Heart left ventricle (tissue), 13 donors: ENCODE measurements around the gene SLFNL1.

Experiments used
- POLR2A ChIP-seq, 2 donors: fragments of 450-650 bp; IDR thresholded peaks; one replicate each; pipeline ENCODE4 v1.6.1; 2017; ENCODE audit warnings: antibody characterized with exemption in 2 of 2, mild to moderate bottlenecking in 2 of 2, moderate library complexity in 2 of 2
- TF ChIP-seq, protein P1 (sequence below), 12 donors: fragments of 200-600 bp; sonication (generic) in 4 of 12; IDR thresholded peaks; one replicate each; pipeline versions ENCODE4 v1.5.0 to v1.8.0; 2018 to 2022; ENCODE audit warnings: antibody characterized with exemption in 12 of 12, mild to moderate bottlenecking in 5 of 12
- donor health status: ischemic (EF 13 %, LVEDD 7.1; RV severe dilation, severe dysfunction).
- donor health status: DM: no; HTN: yes; CAD: no.
- donor health status: DM: no; HTN: no; CAD: no.
- donor health status: ischemic (EF 25% LVEDD 6.9; RV normal size, moderate dysfunction).
- donor health status: ischemic (EF 25% LVEDD 5.7; RV mildly dilated, moderate dysfunction).
- donor health status: ischemic (EF 35%, LVEDD 5.7; RV mildly dilated, moderate dysfunction).
- donor health status: nonischemic (EF 11% LVEDD 7.7; RV severe dilation, severe dysfunction).
- donor health status: DM: yes; HTN: yes; CAD: no.
- donor health status: PGD.
- donor health status: ischemic (EF 29% LVEDD 5.4; RV normal size, mild dysfunction).
- donor health status: nonischemic (EF 23%, LVEDD 6.1; RV moderate dilation, normal function).

DNA sequence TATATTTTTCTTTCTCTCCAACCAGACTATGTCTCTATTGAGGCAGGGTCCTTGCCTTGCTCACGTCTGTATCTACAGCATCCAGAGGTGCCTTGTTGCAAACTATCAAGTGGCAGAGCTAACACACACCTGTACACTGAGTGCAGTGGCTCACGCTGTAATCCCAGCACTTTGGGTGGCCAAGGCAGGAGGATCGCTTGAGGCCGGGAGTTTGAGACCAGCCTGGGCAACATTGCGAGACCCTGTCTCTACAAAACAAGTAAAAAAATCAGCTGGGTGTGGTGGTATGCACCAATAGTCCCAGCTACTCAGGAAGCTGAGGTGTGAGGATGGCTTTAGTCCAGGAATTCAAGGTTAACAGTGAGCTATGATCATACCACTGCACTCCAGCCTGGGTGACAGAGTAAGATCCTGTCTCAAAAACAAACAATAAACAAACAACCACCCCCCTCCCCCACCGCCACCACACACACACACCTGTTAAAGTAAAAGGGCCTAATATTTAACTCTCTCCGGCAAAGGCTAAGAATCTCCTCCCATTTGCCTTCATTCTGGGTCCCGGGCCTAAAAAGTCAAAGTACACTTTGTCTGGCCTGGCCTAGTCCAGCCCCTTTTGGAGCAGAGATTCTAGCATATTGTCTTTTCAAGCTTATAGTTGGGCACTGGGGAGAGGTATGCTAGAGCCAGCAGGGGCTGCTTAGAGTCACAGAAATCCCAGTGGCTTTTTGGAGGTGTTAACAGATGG is 9.5 kb upstream of the SLFNL1 start:
- TF ChIP-seq, protein P1, sequence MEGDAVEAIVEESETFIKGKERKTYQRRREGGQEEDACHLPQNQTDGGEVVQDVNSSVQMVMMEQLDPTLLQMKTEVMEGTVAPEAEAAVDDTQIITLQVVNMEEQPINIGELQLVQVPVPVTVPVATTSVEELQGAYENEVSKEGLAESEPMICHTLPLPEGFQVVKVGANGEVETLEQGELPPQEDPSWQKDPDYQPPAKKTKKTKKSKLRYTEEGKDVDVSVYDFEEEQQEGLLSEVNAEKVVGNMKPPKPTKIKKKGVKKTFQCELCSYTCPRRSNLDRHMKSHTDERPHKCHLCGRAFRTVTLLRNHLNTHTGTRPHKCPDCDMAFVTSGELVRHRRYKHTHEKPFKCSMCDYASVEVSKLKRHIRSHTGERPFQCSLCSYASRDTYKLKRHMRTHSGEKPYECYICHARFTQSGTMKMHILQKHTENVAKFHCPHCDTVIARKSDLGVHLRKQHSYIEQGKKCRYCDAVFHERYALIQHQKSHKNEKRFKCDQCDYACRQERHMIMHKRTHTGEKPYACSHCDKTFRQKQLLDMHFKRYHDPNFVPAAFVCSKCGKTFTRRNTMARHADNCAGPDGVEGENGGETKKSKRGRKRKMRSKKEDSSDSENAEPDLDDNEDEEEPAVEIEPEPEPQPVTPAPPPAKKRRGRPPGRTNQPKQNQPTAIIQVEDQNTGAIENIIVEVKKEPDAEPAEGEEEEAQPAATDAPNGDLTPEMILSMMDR (IDR thresholded peaks at IDR 0.05), result no peak
- no peak for TF ChIP-seq POLR2A (IDR thresholded peaks at IDR 0.05)
